Calu3 (cell line): Measurements from ENCODE around the gene AHNAK. TPM values are rescaled to one million over a fixed set of nuclear protein-coding genes. Genes with fewer than 3 reads are reported as not detected.
"Not testable (repeated sequence)": the region's sequence is repeated elsewhere in the genome, so short reads cannot be mapped to it uniquely, and the experiment has no call there.

Experiments
- BruUV-seq: library from RNA; stranded (reverse); fragments of 400-500 nt; replicated peaks from 2 replicates; lab custom pipeline; 2021; lab: Mats Ljungman, UMichigan
- CTCF ChIA-PET: fragments of 300-600 bp; sonication (Branson Sonifier 250); formaldehyde crosslinking; loops from one replicate; lab custom pipeline; 2022; ENCODE audit warnings: antibody characterized with exemption; lab: Charles Lee
- DNase-seq: peaks from one replicate; pipeline ENCODE4 v3.0.0; 2022
- H3K27ac Mint-ChIP-seq: one replicate; pipeline ENCODE4 v1.8.0; 2022; ENCODE audit warnings: mixed read lengths; ENCODE audit not compliant: unreplicated experiment
- H3K27me3 Mint-ChIP-seq: one replicate; pipeline ENCODE4 v1.8.0; 2022; ENCODE audit warnings: mixed read lengths; ENCODE audit not compliant: unreplicated experiment
- H3K36me3 Mint-ChIP-seq: one replicate; pipeline ENCODE4 v1.8.0; 2022; ENCODE audit warnings: mild to moderate bottlenecking, moderate library complexity, mixed read lengths; ENCODE audit not compliant: insufficient read depth, unreplicated experiment
- H3K4me1 Mint-ChIP-seq: one replicate; pipeline ENCODE4 v1.8.0; 2022; ENCODE audit warnings: mild to moderate bottlenecking, low read depth, mixed read lengths; ENCODE audit not compliant: unreplicated experiment
- H3K4me3 Mint-ChIP-seq: one replicate; pipeline ENCODE4 v1.8.0; 2022; ENCODE audit warnings: mild to moderate bottlenecking, low read depth, moderate library complexity, mixed read lengths; ENCODE audit not compliant: unreplicated experiment
- H3K9me3 Mint-ChIP-seq: one replicate; pipeline ENCODE4 v1.8.0; 2022; ENCODE audit warnings: low read depth, mixed read lengths; ENCODE audit not compliant: unreplicated experiment
- CTCF ChIP-seq: fragments of 200-600 bp; IDR thresholded peaks from one replicate; pipeline ENCODE4 v1.8.0; 2022; ENCODE audit warnings: antibody characterized with exemption; ENCODE audit not compliant: unreplicated experiment
- intact Hi-C: fragments of 100-400 bp; cut with micrococcal nuclease; formaldehyde crosslinking; loops from one replicate; pipeline ENCODE4 v1.10.0; 2022; ENCODE audit not compliant: unreplicated experiment
- total RNA-seq: library from RNA; stranded (reverse); gene quantifications from 2 replicates; pipeline ENCODE4 v1.2.3, GENCODE V29; 2022

AHNAK gene
- total RNA-seq, 1 experiment from 2014 or later: 246 TPM

- CTCF ChIA-PET: interaction anchor here (0.6 to 2.4 kb wide), 10 partner anchors 8 to 425 kb away, joined by 3 to 14 read pairs (median 3); partner anchors contain the start of genes C11orf98, CSKMT, HNRNPUL2 and TUT1
- Mint-ChIP-seq H3K9me3 (no peaks in the 10 kb centered on the region), H3K4me1 (peaks cover 51% of the 10 kb centered on the region), H3K4me3 (peak overlapping the region; percentile 96), H3K27me3 (no peaks in the 10 kb centered on the region), H3K27ac (peak overlapping the region; percentile 99), H3K36me3 (peaks cover 78% of the 10 kb centered on the region)
- TSS peak; percentile 53 for BruUV-seq
- no peak for DNase-seq
- TF ChIP-seq CTCF: no peak
- intact Hi-C loops: no loop called here
Observed at GRCh38 chr11:62573006-62573591, 26.5 kb upstream of the AHNAK start.

- CTCF ChIA-PET: interaction anchor here (1.1 to 2.4 kb wide), 2 partner anchors 12 to 17 kb away, joined by 3 to 14 read pairs; no protein-coding TSS in a partner anchor
- H3K27me3 Mint-ChIP-seq: no peaks in the 10 kb centered on the region
- no TSS peak for BruUV-seq
- H3K9me3 Mint-ChIP-seq: no peaks in the 10 kb centered on the region
- H3K36me3 Mint-ChIP-seq: peaks cover 76% of the 10 kb centered on the region
- no peak for DNase-seq
- H3K27ac Mint-ChIP-seq: peak overlapping the region; percentile 99
- peaks cover 57% of the 10 kb centered on the region for H3K4me1 Mint-ChIP-seq
- intact Hi-C loops: no loop called here
- peak overlapping the region; percentile 96 for H3K4me3 Mint-ChIP-seq
- TF ChIP-seq CTCF: no peak
Observed at GRCh38 chr11:62572431-62572830, 25.8 kb upstream of the AHNAK start.

- intact Hi-C loops, CTCF ChIA-PET: not testable (repeated sequence)
Observed at GRCh38 chr11:62571493-62571892, 24.9 kb upstream of the AHNAK start.

GRCh38 chr11:62570903-62571302 lies 24.3 kb upstream of the AHNAK start:
- peaks cover 90% of the 10 kb centered on the region for H3K36me3 Mint-ChIP-seq

More at GRCh38 chr11:62571493-62571892, 24.9 kb upstream of the AHNAK start:
- not testable (repeated sequence) for H3K27me3 Mint-ChIP-seq, H3K9me3 Mint-ChIP-seq, BruUV-seq, DNase-seq
- peak overlapping the region; percentile 99 for H3K27ac Mint-ChIP-seq
- H3K4me1 Mint-ChIP-seq: peaks cover 66% of the 10 kb centered on the region
- H3K36me3 Mint-ChIP-seq: peaks cover 85% of the 10 kb centered on the region
- peak overlapping the region; percentile 96 for H3K4me3 Mint-ChIP-seq

GRCh38 chr11:62569611-62570010 lies 23.0 kb upstream of the AHNAK start:
- H3K4me3 Mint-ChIP-seq: no peak overlapping the region
- intact Hi-C loops: no loop called here
- CTCF ChIA-PET: interaction anchor here (0.7 kb wide), 1 partner anchor 1255 kb away, joined by 3 read pairs; no protein-coding TSS in a partner anchor

More at GRCh38 chr11:62570903-62571302, 24.3 kb upstream of the AHNAK start:
- Mint-ChIP-seq H3K4me3 (peak overlapping the region; percentile 96), H3K27ac (peak overlapping the region; percentile 99), H3K4me1 (peaks cover 66% of the 10 kb centered on the region)
- BruUV-seq, CTCF ChIA-PET, DNase-seq, intact Hi-C loops, H3K9me3 Mint-ChIP-seq, H3K27me3 Mint-ChIP-seq: not testable (repeated sequence)

More at GRCh38 chr11:62569611-62570010, 23.0 kb upstream of the AHNAK start:
- DNase-seq: no peak
- no peak for TF ChIP-seq CTCF
- Mint-ChIP-seq H3K9me3 (no peaks in the 10 kb centered on the region), H3K27ac (no peak overlapping the region), H3K27me3 (no peaks in the 10 kb centered on the region), H3K4me1 (peaks cover 60% of the 10 kb centered on the region), H3K36me3 (peaks cover 91% of the 10 kb centered on the region)
- no TSS peak for BruUV-seq
